Stimulated activated CD4-positive, alpha-beta T cell treated with anti-CD3 and anti-CD28 coated beads, Interleukin-2, amount 100 ng/mL, for 48 hours (primary cell): ENCODE results near the gene RSBN1L.

Source experiments
- DNase-seq, 2 donors: peaks; one replicate each; pipeline ENCODE4 v3.0.0-alpha.2; 2020

The RSBN1L gene

GRCh38 chr7:77811516-77812289, 115.4 kb downstream of the RSBN1L start:
- DNase-seq = no peak

- DNase-seq = no peak
Measured at GRCh38 chr7:77812290-77812685, 116.0 kb downstream of the RSBN1L start.

DNA sequence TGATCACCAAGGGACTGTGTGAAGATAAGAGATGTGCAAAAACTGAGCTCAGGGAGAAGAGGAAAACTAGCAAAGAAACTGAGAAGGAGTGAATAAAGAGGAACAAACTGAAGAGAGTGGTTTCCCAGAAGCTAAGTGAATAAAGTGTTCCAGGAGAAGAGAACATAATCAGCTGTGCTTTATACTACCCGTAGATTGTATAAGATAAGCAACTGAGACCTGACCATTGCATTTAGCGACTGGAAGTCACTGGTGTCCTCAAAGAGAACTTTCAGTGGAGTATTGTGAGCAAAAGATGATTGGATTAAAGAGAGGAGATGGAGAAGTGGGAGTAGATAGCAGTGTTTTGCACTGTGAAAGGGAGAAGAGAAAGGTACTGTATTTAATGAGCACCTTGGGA, 116.9 kb downstream of the RSBN1L start:
- DNase-seq = no peak

GRCh38 chr7:77819021-77819420, 122.8 kb downstream of the RSBN1L start:
- DNase-seq = no peak

GRCh38 chr7:77820967-77821366, 124.7 kb downstream of the RSBN1L start:
- DNase-seq = no peak

- no peak for DNase-seq
Measured at GRCh38 chr7:77822269-77822668, 126.0 kb downstream of the RSBN1L start.

DNA sequence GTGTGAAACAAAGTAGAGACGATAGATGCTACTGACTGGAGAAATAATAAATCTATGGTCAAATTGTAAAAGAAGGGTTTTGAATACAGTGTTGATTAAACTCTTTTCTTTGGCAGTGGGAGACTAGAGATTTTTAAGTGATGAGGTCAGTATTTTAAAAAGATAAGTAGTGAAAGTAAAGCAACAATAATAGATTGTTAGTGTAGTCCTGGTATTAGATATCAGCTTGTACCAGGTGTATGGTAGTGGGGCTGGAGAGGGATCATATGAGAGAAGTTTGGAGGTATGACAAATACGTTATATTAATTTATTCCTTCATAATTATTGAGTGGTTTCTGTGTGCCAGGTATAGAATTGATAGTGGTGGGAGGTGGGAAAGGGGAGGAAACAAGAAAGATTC, 127.5 kb downstream of the RSBN1L start:
- no peak for DNase-seq

DNA sequence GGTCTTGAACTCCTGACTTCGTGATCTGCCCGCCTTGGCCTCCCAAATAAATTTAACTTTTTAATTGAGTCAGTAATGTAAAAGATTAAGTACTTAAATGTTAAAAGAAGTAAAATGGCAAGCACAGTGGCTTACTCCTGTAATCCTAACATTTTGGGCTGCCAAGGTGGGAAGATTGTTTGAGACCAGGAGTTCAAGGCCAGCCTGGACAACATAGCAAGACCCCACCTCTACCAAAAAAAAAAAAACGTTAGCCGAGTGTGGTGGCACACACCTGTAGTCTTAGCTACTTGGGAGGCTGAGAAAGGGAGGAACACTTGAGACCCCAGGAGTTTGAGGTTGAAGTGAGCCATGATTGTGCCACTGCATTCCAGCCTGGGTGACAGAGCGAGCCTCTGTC, 128.4 kb downstream of the RSBN1L start:
- no peak for DNase-seq

DNA sequence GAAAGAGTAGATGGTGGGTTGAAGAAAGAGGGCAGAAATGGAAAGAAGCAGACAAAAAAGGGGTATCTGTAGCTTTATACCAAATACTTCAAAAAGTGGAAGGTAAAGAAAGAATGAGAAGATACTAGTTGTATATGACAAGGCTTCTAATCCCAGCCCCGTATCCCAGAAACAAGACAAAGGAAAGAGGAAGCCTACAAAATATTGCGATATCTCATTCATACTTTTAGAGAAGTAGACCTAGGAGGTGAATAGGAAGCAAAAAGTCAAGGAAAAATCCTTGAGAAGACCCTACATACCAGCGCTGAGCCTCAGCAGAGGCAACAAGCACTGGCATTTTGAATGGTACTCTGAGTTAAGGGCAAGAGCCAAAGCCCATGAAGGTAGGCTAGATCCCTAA, 128.9 kb downstream of the RSBN1L start:
- no peak for DNase-seq

- no peak for DNase-seq
Measured at GRCh38 chr7:77826300-77826699, 130.0 kb downstream of the RSBN1L start.

DNA sequence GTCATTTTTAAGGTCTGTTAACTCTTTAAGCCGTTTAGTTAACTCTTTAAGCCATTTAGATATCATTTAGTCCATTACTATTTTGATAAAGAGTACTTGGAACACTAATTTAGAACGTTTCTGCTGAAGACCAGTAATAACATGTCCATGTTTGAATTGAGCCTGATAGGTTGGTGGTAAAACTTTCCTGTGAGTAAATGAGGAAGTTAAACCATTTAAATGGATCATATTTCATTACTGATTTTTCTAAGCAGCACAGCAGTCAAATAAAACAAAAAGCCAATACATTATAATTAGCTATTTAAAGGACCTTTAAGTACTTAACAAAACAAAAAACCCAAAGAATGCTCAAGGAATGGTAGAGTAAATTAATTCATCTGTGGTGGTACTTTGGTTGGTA, 131.7 kb downstream of the RSBN1L start:
- no peak for DNase-seq

DNA sequence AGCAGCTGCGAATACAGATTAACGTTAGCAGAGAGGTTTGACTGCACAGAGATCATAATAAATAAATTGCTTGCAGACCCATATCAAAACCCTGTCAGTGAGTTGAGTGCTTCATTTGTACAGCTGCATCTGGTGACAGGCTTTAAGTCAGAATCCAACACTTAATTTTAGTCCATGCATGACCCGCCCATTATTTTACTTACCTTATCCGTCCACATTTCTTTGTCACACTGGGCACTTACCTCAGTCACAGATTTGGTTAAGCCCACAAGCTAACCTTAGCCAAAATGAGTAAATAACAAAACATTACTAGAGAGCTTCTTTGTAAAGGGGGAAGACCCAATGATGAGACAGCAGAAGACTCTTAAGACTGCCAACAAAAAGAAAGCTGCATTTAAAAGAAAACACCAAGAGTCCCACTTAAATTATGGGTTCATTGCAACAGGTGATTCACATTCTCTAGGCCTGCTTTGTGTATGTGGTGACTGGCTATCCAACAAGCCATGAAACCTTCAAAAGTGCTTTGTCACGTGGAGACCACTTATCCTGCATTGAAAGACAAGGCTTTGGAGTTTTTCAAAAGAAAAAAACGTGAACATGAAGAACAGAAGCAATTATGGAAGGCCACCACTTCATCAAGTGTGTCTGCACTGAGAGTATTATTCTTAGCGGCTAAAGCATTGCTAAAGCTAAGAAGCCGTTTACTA, 134.5 kb downstream of the RSBN1L start:
- no peak for DNase-seq

DNA sequence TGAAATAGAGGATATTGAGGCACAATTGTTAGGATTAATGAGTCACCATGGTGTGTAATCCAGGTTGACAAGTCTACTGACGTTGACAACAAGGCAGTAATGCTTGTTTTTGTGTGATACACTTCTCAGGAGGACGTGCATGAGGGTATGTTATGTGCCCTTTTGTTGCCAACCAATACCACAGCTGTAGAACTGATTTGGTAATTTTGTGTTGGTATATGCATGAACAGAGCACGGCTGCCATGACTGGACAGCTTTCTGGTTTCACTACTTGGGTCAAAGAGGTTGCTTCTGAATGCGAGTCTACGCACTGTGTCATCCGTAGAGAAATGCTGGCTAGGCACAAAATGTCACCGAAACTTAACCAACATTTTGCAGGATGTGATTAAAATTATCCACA, 135.2 kb downstream of the RSBN1L start:
- peak; percentile 10 to 26 for DNase-seq

- DNase-seq = no peak
Measured at GRCh38 chr7:77831953-77832352, 135.7 kb downstream of the RSBN1L start.
